Upper lobe of right lung (tissue), 1 donor: ENCODE results near the gene TTLL11. TPM values are rescaled to one million over a fixed set of nuclear protein-coding genes. Genes with fewer than 3 reads are reported as not detected.

Experiments
- ATAC-seq: fragments of 200-7000 bp; cut with Tn5 transposase; one replicate; pipeline ENCODE4 v1.9.1; 2020; ENCODE audit warnings: mild to moderate bottlenecking, moderate library complexity
- DNase-seq: peaks from one replicate; pipeline ENCODE4 v3.0.0-alpha.2; 2020
- H3K27ac ChIP-seq: fragments of 200-600 bp; one replicate; pipeline ENCODE4 v1.8.0; 2022
- H3K27me3 ChIP-seq: fragments of 200-600 bp; one replicate; pipeline ENCODE4 v1.8.0; 2022; ENCODE audit warnings: mild to moderate bottlenecking
- H3K36me3 ChIP-seq: fragments of 200-600 bp; one replicate; pipeline ENCODE4 v1.8.0; 2022
- H3K4me1 ChIP-seq: fragments of 200-600 bp; one replicate; pipeline ENCODE4 v1.8.0; 2022
- H3K4me3 ChIP-seq: fragments of 200-600 bp; one replicate; pipeline ENCODE4 v1.8.0; 2022; ENCODE audit warnings: mild to moderate bottlenecking
- H3K9me3 ChIP-seq: fragments of 200-600 bp; one replicate; pipeline ENCODE4 v1.8.0; 2022
- CTCF ChIP-seq: fragments of 200-600 bp; IDR thresholded peaks from one replicate; pipeline ENCODE4 v1.8.0; 2022; ENCODE audit warnings: antibody characterized with exemption
- intact Hi-C: fragments of 100-400 bp; cut with DNase I; formaldehyde crosslinking; loops from one replicate; pipeline ENCODE4 v1.11.0; 2022
- total RNA-seq: library from RNA; stranded (reverse); fragmentation: NEBNext Ultra II Directional; extraction: Animal tissue kit (Norgen Biotek cat#: 25700); gene quantifications from one replicate; pipeline ENCODE4 v1.2.1, GENCODE V29; 2021
- donor health status: DM: no; HTN: yes; CAD: no; lungs with severe emphysema.

The TTLL11 gene
- total RNA-seq, 1 donor from 2014 or later: 10.7 TPM

- TF ChIP-seq CTCF: no peak
- Histone ChIP-seq H3K4me3 (no peak overlapping the region), H3K4me1 (peaks cover 3% of the 10 kb centered on the region), H3K27ac (no peak overlapping the region), H3K27me3 (no peaks in the 10 kb centered on the region), H3K36me3 (peaks cover 89% of the 10 kb centered on the region), H3K9me3 (no peaks in the 10 kb centered on the region)
- ATAC-seq: no peak
- DNase-seq: no peak
- intact Hi-C loops: no loop called here
These were observed 314.6 kb downstream of the TTLL11 start for GRCh38 chr9:121778252-121779225.

- H3K36me3 ChIP-seq: peaks cover 87% of the 10 kb centered on the region
- no peak overlapping the region for H3K27ac ChIP-seq
- no peak overlapping the region for H3K4me3 ChIP-seq
- no peak for ATAC-seq
- H3K9me3 ChIP-seq: no peaks in the 10 kb centered on the region
- intact Hi-C loops: no loop called here
- TF ChIP-seq CTCF: no peak
- peaks cover 3% of the 10 kb centered on the region for H3K4me1 ChIP-seq
- H3K27me3 ChIP-seq: no peaks in the 10 kb centered on the region
- DNase-seq: no peak
These were observed 316.1 kb downstream of the TTLL11 start for GRCh38 chr9:121776739-121777637.

GRCh38 chr9:121776001-121776738 is 316.9 kb downstream of the TTLL11 start:
- H3K27me3 ChIP-seq: no peaks in the 10 kb centered on the region
- intact Hi-C loops: no loop called here
- DNase-seq (no peak), ATAC-seq (no peak)
- no peak overlapping the region for H3K27ac ChIP-seq
- H3K9me3 ChIP-seq: no peaks in the 10 kb centered on the region
- peaks cover 79% of the 10 kb centered on the region for H3K36me3 ChIP-seq
- no peak for TF ChIP-seq CTCF
- H3K4me3 ChIP-seq: no peak overlapping the region
- H3K4me1 ChIP-seq: peaks cover 3% of the 10 kb centered on the region

GRCh38 chr9:121774715-121775613 is 318.1 kb downstream of the TTLL11 start:
- Histone ChIP-seq H3K36me3 (peaks cover 80% of the 10 kb centered on the region), H3K27me3 (no peaks in the 10 kb centered on the region), H3K4me3 (no peak overlapping the region), H3K9me3 (no peaks in the 10 kb centered on the region), H3K4me1 (peaks cover 3% of the 10 kb centered on the region), H3K27ac (no peak overlapping the region)
- no peak for TF ChIP-seq CTCF
- no peak for ATAC-seq
- intact Hi-C loops: no loop called here
- peak; percentile 56 for DNase-seq
